GM23338 (cell line): ENCODE data around the gene ILF2. TPM values are rescaled to one million over a fixed set of nuclear protein-coding genes. Genes with fewer than 3 reads are reported as not detected.

ENCODE experiments used
- ATAC-seq: fragments of 200-7000 bp; cut with Tn5 transposase; 3 replicates; pipeline ENCODE4 v1.9.1; 2020
- DNase-seq: peaks from one replicate; pipeline ENCODE4 v3.0.0-alpha.2; 2015; ENCODE audit warnings: low spot score
- H2AFZ ChIP-seq: fragments of 200-600 bp; sonication (generic); 2 replicates; pipeline ENCODE4 v1.8.0; 2016; ENCODE audit warnings: antibody characterized with exemption, mild to moderate bottlenecking, moderate library complexity
- H3F3A ChIP-seq: fragments of 200-600 bp; sonication (generic); replicated peaks from 2 replicates; pipeline ENCODE4 v1.8.0; 2017; ENCODE audit warnings: antibody characterized with exemption, mixed run types, low read depth
- H3K27ac ChIP-seq: fragments of 200-600 bp; sonication (generic); 2 replicates; pipeline ENCODE4 v1.6.1; 2016; ENCODE audit warnings: low read depth
- H3K27me3 ChIP-seq: fragments of 200-600 bp; sonication (generic); 2 replicates; pipeline ENCODE4 v1.8.0; 2016; ENCODE audit warnings: mild to moderate bottlenecking, mixed run types, moderate library complexity; ENCODE audit not compliant: insufficient read depth
- H3K36me3 ChIP-seq: fragments of 200-600 bp; sonication (generic); 2 replicates; pipeline ENCODE4 v1.8.0; 2016; ENCODE audit warnings: mild to moderate bottlenecking; ENCODE audit not compliant: insufficient read depth
- H3K4me1 ChIP-seq: fragments of 200-600 bp; sonication (generic); 2 replicates; pipeline ENCODE4 v1.8.0; 2016; ENCODE audit warnings: mild to moderate bottlenecking, moderate library complexity; ENCODE audit not compliant: insufficient read depth
- H3K4me2 ChIP-seq: fragments of 200-600 bp; sonication (generic); 2 replicates; pipeline ENCODE4 v1.7.1; 2017; ENCODE audit warnings: mixed run types
- H3K4me3 ChIP-seq: fragments of 200-600 bp; sonication (generic); 2 replicates; pipeline ENCODE4 v1.6.1; 2016; ENCODE audit warnings: mixed run types
- H3K79me2 ChIP-seq: fragments of 200-600 bp; sonication (generic); replicated peaks from 2 replicates; pipeline ENCODE4 v1.8.0; 2017; ENCODE audit warnings: mild to moderate bottlenecking; ENCODE audit not compliant: insufficient read depth
- H3K9me2 ChIP-seq: fragments of 200-600 bp; sonication (generic); 2 replicates; pipeline ENCODE4 v1.8.0; 2017; ENCODE audit not compliant: insufficient read depth
- H4K20me1 ChIP-seq: fragments of 200-600 bp; sonication (generic); replicated peaks from 2 replicates; pipeline ENCODE4 v1.8.0; 2017; ENCODE audit warnings: mild to moderate bottlenecking; ENCODE audit not compliant: insufficient read depth
- H3K27ac Mint-ChIP-seq: 2 replicates; pipeline ENCODE4 v1.8.0; 2020; ENCODE audit warnings: inconsistent platforms, mild to moderate bottlenecking, moderate library complexity, mixed read lengths
- H3K27me3 Mint-ChIP-seq: 3 replicates; pipeline ENCODE4 v1.8.0; 2022; ENCODE audit warnings: low read depth, mild to moderate bottlenecking, moderate library complexity, mixed read lengths, inconsistent platforms; ENCODE audit not compliant: insufficient read depth, poor library complexity
- H3K36me3 Mint-ChIP-seq: 3 replicates; pipeline ENCODE4 v1.8.0; 2021; ENCODE audit warnings: low read depth, mild to moderate bottlenecking, inconsistent platforms, moderate library complexity, mixed read lengths
- H3K4me1 Mint-ChIP-seq: 3 replicates; pipeline ENCODE4 v1.8.0; 2020; ENCODE audit warnings: mild to moderate bottlenecking, inconsistent platforms, mixed read lengths
- H3K4me3 Mint-ChIP-seq: 3 replicates; pipeline ENCODE4 v1.8.0; 2021; ENCODE audit warnings: moderate library complexity, mild to moderate bottlenecking, inconsistent platforms, mixed read lengths
- H3K9me3 Mint-ChIP-seq: 3 replicates; pipeline ENCODE4 v1.8.0; 2020; ENCODE audit warnings: moderate library complexity, mild to moderate bottlenecking, inconsistent platforms, mixed read lengths
- CREB1 ChIP-seq: fragments of 250-450 bp; sonication (Bioruptor Pico); IDR thresholded peaks from 2 replicates; pipeline ENCODE4 v1.5.0; 2020; ENCODE audit warnings: low read depth, mild to moderate bottlenecking, moderate library complexity
- EZH2 ChIP-seq: fragments of 200-600 bp; sonication (generic); IDR thresholded peaks from one replicate; pipeline ENCODE4 v1.8.0; 2017; ENCODE audit warnings: antibody characterized with exemption, mild to moderate bottlenecking, low read depth; ENCODE audit not compliant: unreplicated experiment
- EZH2phosphoT487 ChIP-seq: fragments of 200-600 bp; sonication (generic); IDR thresholded peaks from one replicate; pipeline ENCODE4 v1.8.1; 2018; ENCODE audit warnings: antibody characterized with exemption; ENCODE audit not compliant: unreplicated experiment
- JUNB ChIP-seq: IDR thresholded peaks from one replicate; pipeline ENCODE4 v1.6.1; 2016; ENCODE audit warnings: antibody characterized with exemption; ENCODE audit not compliant: unreplicated experiment
- NANOG ChIP-seq: IDR thresholded peaks from 2 replicates; pipeline ENCODE4 v1.6.1; 2016; ENCODE audit warnings: antibody characterized with exemption, borderline replicate concordance
- POLR2AphosphoS5 ChIP-seq: IDR thresholded peaks from 2 replicates; pipeline ENCODE4 v1.6.1; 2016; ENCODE audit warnings: antibody characterized with exemption, low read depth
- STAT1 ChIP-seq: IDR thresholded peaks from one replicate; pipeline ENCODE4 v1.6.1; 2016; ENCODE audit warnings: antibody characterized with exemption; ENCODE audit not compliant: unreplicated experiment
- ZNF114 ChIP-seq: fragments of 250-450 bp; sonication (Bioruptor Pico); IDR thresholded peaks from 2 replicates; pipeline ENCODE4 v1.5.0; 2020; ENCODE audit warnings: mild to moderate bottlenecking, moderate library complexity
- ZNF331 ChIP-seq: fragments of 250-450 bp; sonication (Bioruptor Pico); IDR thresholded peaks from 2 replicates; pipeline ENCODE4 v1.5.0; 2020; ENCODE audit warnings: low read depth, mild to moderate bottlenecking, moderate library complexity
- polyA plus RNA-seq: library from polyadenylated mRNA; unstranded; fragments of >200 nt; fragmentation: Nextera tagmentation; extraction: Ambion mirVana; gene quantifications from 2 replicates; pipeline ENCODE4 v1.2.1, GENCODE V29; 2016
- total RNA-seq: library from RNA; depleted of rRNA; stranded (reverse); fragments of >200 nt; shearing (Covaris generic); gene quantifications from 2 replicates; pipeline ENCODE4 v1.2.3, GENCODE V29; 2014
- TF ChIP-seq, protein P1 (sequence below), 2 experiments: fragments of 200-600 bp in 1 of 2; sonication (generic) in 1 of 2; conservative IDR thresholded peaks; 2 replicates each; pipeline versions ENCODE4 v1.5.1 to v1.6.1; 2016 to 2017; ENCODE audit warnings: antibody characterized with exemption in 2 of 2, low read depth in 2 of 2, mild to moderate bottlenecking in 2 of 2, moderate library complexity in 1 of 2
- TF ChIP-seq, protein P2 (sequence below): fragments of 250-450 bp; sonication (Bioruptor Pico); IDR thresholded peaks from 2 replicates; pipeline ENCODE4 v1.5.0; 2020; ENCODE audit warnings: mild to moderate bottlenecking, moderate library complexity
- TF ChIP-seq, protein P3 (sequence below): IDR thresholded peaks from 2 replicates; pipeline ENCODE4 v1.6.1; 2016; ENCODE audit warnings: antibody characterized with exemption
- TF ChIP-seq, protein P4 (sequence below): IDR thresholded peaks from one replicate; pipeline ENCODE4 v1.6.1; 2018; ENCODE audit warnings: antibody characterized with exemption; ENCODE audit not compliant: unreplicated experiment

ILF2 gene
- total and polyA plus RNA-seq, 2 experiments from 2014 or later = 214 to 337 TPM

DNA sequence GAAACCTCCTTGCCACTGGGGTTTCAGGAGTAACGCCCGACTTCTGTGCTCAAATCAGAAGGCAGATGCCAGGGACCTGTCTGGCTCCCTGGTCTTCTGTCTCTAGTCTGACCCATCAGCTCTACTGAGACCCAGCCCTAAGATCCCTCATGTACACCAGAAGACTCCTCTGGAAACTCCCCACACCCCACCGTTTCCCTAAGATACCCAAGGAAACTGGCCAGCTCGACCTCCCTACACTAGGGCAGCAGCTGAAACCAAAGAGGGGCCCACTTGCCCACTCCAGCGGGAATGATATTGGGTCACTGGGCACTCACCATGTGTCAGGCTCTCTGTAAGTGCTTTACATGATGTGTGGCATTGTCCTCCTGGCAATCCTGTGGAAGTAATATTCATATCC is 57.4 kb downstream of the ILF2 start:
- Histone ChIP-seq H3K4me1 (peaks cover 26% of the 10 kb centered on the region), H3K9me2 (no peaks in the 10 kb centered on the region), H3K27ac (no peak overlapping the region), H3K4me2 (peak overlapping the region; percentile 69; the same call in 1 of the 2 replicates), H3K27me3 (no peaks in the 10 kb centered on the region), H4K20me1 (no peaks in the 10 kb centered on the region), H2AFZ (peak overlapping the region; percentile 85), H3K4me3 (no peak overlapping the region), H3F3A (no peaks in the 10 kb centered on the region; the same call in 1 of the 2 replicates), H3K36me3 (no peaks in the 10 kb centered on the region), H3K79me2 (no peaks in the 10 kb centered on the region)
- Mint-ChIP-seq H3K9me3 (no peaks in the 10 kb centered on the region), H3K27me3 (peaks cover 20% of the 10 kb centered on the region), H3K27ac (no peak overlapping the region), H3K36me3 (peaks cover 2% of the 10 kb centered on the region; the same call in 2 of the 3 replicates), H3K4me3 (no peak overlapping the region), H3K4me1 (peaks cover 53% of the 10 kb centered on the region)
- TF ChIP-seq, protein P1, sequence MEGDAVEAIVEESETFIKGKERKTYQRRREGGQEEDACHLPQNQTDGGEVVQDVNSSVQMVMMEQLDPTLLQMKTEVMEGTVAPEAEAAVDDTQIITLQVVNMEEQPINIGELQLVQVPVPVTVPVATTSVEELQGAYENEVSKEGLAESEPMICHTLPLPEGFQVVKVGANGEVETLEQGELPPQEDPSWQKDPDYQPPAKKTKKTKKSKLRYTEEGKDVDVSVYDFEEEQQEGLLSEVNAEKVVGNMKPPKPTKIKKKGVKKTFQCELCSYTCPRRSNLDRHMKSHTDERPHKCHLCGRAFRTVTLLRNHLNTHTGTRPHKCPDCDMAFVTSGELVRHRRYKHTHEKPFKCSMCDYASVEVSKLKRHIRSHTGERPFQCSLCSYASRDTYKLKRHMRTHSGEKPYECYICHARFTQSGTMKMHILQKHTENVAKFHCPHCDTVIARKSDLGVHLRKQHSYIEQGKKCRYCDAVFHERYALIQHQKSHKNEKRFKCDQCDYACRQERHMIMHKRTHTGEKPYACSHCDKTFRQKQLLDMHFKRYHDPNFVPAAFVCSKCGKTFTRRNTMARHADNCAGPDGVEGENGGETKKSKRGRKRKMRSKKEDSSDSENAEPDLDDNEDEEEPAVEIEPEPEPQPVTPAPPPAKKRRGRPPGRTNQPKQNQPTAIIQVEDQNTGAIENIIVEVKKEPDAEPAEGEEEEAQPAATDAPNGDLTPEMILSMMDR (conservative IDR thresholded peaks at IDR 0.05; ENCODE audit: low read depth in 2 of 2) = no peak
- TF ChIP-seq ZNF331 (no peak), POLR2AphosphoS5 (no peak), JUNB (no peak), EZH2phosphoT487 (no peak), STAT1 (no peak), EZH2 (no peak), NANOG (no peak), ZNF114 (CRISPR knock-in tag) (no peak), CREB1 (CRISPR knock-in tag) (no peak)
- TF ChIP-seq, protein P2, sequence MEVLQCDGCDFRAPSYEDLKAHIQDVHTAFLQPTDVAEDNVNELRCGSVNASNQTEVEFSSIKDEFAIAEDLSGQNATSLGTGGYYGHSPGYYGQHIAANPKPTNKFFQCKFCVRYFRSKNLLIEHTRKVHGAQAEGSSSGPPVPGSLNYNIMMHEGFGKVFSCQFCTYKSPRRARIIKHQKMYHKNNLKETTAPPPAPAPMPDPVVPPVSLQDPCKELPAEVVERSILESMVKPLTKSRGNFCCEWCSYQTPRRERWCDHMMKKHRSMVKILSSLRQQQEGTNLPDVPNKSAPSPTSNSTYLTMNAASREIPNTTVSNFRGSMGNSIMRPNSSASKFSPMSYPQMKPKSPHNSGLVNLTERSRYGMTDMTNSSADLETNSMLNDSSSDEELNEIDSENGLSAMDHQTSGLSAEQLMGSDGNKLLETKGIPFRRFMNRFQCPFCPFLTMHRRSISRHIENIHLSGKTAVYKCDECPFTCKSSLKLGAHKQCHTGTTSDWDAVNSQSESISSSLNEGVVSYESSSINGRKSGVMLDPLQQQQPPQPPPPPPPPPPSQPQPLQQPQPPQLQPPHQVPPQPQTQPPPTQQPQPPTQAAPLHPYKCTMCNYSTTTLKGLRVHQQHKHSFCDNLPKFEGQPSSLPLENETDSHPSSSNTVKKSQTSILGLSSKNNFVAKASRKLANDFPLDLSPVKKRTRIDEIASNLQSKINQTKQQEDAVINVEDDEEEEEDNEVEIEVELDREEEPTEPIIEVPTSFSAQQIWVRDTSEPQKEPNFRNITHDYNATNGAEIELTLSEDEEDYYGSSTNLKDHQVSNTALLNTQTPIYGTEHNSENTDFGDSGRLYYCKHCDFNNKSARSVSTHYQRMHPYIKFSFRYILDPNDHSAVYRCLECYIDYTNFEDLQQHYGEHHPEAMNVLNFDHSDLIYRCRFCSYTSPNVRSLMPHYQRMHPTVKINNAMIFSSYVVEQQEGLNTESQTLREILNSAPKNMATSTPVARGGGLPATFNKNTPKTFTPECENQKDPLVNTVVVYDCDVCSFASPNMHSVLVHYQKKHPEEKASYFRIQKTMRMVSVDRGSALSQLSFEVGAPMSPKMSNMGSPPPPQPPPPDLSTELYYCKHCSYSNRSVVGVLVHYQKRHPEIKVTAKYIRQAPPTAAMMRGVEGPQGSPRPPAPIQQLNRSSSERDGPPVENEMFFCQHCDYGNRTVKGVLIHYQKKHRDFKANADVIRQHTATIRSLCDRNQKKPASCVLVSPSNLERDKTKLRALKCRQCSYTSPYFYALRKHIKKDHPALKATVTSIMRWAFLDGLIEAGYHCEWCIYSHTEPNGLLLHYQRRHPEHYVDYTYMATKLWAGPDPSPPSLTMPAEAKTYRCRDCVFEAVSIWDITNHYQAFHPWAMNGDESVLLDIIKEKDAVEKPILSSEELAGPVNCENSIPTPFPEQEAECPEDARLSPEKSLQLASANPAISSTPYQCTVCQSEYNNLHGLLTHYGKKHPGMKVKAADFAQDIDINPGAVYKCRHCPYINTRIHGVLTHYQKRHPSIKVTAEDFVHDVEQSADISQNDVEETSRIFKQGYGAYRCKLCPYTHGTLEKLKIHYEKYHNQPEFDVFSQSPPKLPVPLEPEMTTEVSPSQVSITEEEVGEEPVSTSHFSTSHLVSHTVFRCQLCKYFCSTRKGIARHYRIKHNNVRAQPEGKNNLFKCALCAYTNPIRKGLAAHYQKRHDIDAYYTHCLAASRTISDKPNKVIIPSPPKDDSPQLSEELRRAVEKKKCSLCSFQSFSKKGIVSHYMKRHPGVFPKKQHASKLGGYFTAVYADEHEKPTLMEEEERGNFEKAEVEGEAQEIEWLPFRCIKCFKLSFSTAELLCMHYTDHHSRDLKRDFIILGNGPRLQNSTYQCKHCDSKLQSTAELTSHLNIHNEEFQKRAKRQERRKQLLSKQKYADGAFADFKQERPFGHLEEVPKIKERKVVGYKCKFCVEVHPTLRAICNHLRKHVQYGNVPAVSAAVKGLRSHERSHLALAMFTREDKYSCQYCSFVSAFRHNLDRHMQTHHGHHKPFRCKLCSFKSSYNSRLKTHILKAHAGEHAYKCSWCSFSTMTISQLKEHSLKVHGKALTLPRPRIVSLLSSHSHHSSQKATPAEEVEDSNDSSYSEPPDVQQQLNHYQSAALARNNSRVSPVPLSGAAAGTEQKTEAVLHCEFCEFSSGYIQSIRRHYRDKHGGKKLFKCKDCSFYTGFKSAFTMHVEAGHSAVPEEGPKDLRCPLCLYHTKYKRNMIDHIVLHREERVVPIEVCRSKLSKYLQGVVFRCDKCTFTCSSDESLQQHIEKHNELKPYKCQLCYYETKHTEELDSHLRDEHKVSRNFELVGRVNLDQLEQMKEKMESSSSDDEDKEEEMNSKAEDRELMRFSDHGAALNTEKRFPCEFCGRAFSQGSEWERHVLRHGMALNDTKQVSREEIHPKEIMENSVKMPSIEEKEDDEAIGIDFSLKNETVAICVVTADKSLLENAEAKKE (CRISPR knock-in tag) = no peak
- TF ChIP-seq, protein P3, sequence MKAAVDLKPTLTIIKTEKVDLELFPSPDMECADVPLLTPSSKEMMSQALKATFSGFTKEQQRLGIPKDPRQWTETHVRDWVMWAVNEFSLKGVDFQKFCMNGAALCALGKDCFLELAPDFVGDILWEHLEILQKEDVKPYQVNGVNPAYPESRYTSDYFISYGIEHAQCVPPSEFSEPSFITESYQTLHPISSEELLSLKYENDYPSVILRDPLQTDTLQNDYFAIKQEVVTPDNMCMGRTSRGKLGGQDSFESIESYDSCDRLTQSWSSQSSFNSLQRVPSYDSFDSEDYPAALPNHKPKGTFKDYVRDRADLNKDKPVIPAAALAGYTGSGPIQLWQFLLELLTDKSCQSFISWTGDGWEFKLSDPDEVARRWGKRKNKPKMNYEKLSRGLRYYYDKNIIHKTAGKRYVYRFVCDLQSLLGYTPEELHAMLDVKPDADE = no peak
- TF ChIP-seq, protein P4, sequence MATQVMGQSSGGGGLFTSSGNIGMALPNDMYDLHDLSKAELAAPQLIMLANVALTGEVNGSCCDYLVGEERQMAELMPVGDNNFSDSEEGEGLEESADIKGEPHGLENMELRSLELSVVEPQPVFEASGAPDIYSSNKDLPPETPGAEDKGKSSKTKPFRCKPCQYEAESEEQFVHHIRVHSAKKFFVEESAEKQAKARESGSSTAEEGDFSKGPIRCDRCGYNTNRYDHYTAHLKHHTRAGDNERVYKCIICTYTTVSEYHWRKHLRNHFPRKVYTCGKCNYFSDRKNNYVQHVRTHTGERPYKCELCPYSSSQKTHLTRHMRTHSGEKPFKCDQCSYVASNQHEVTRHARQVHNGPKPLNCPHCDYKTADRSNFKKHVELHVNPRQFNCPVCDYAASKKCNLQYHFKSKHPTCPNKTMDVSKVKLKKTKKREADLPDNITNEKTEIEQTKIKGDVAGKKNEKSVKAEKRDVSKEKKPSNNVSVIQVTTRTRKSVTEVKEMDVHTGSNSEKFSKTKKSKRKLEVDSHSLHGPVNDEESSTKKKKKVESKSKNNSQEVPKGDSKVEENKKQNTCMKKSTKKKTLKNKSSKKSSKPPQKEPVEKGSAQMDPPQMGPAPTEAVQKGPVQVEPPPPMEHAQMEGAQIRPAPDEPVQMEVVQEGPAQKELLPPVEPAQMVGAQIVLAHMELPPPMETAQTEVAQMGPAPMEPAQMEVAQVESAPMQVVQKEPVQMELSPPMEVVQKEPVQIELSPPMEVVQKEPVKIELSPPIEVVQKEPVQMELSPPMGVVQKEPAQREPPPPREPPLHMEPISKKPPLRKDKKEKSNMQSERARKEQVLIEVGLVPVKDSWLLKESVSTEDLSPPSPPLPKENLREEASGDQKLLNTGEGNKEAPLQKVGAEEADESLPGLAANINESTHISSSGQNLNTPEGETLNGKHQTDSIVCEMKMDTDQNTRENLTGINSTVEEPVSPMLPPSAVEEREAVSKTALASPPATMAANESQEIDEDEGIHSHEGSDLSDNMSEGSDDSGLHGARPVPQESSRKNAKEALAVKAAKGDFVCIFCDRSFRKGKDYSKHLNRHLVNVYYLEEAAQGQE = no peak
- ATAC-seq (no peak), DNase-seq (no peak)
